IMR-90 (cell line): ENCODE data around the gene ALG1. TPM values are rescaled to one million over a fixed set of nuclear protein-coding genes. Genes with fewer than 3 reads are reported as not detected.

Source experiments
- ATAC-seq: fragments of 200-7000 bp; cut with Tn5 transposase; 2 replicates; pipeline ENCODE4 v1.9.1; 2020; ENCODE audit warnings: low read depth, mild to moderate bottlenecking, moderate library complexity
- BruUV-seq: library from RNA; stranded (reverse); fragments of 400-500 nt; replicated peaks from 2 replicates; lab custom pipeline; 2021; lab: Mats Ljungman, UMichigan
- CTCF ChIA-PET: fragments of 300-600 bp; formaldehyde crosslinking; extraction: SDS; loops from one replicate; lab custom pipeline; 2021; ENCODE audit warnings: antibody characterized with exemption; lab: Yijun Ruan, JAX
- POLR2A ChIA-PET: fragments of 300-600 bp; sonication (Branson Sonifier 250); formaldehyde crosslinking; loops from one replicate; lab custom pipeline; 2022; ENCODE audit warnings: antibody characterized with exemption; ENCODE audit not compliant: unreplicated experiment; lab: Charles Lee
- DNase-seq: peaks from one replicate; pipeline ENCODE4 v3.0.0; 2013
- H2AFZ ChIP-seq: replicated peaks from 2 replicates; pipeline ENCODE3; 2013; ENCODE audit warnings: low read length, mild to moderate bottlenecking; ENCODE audit not compliant: poor library complexity
- H2AK5ac ChIP-seq: 2 replicates; pipeline ENCODE4 v1.6.1; 2013; ENCODE audit warnings: low read depth, low read length, inconsistent platforms
- H2AK9ac ChIP-seq: replicated peaks from 2 replicates; pipeline ENCODE3; 2013; ENCODE audit warnings: mild to moderate bottlenecking, low read depth, low read length, moderate library complexity; ENCODE audit not compliant: poor library complexity
- H2BK120ac ChIP-seq: 2 replicates; pipeline ENCODE4 v1.6.1; 2013; ENCODE audit warnings: low read depth, low read length, inconsistent platforms
- H2BK15ac ChIP-seq: 3 replicates; pipeline ENCODE4 v1.6.1; 2013; ENCODE audit warnings: low read depth, low read length, inconsistent platforms
- H2BK20ac ChIP-seq: 2 replicates; pipeline ENCODE4 v1.6.1; 2013; ENCODE audit warnings: low read depth, mild to moderate bottlenecking, inconsistent platforms, low read length, moderate library complexity
- H2BK5ac ChIP-seq: 2 replicates; pipeline ENCODE4 v1.6.1; 2013; ENCODE audit warnings: mild to moderate bottlenecking, low read depth, low read length, inconsistent platforms; ENCODE audit not compliant: poor library complexity, severe bottlenecking
- H3K14ac ChIP-seq: replicated peaks from 2 replicates; pipeline ENCODE4 v1.6.1; 2013; ENCODE audit warnings: low read depth, low read length, inconsistent platforms
- H3K18ac ChIP-seq: 2 replicates; pipeline ENCODE4 v1.6.1; 2013; ENCODE audit warnings: low read depth, low read length, control low read depth
- H3K23ac ChIP-seq: 2 replicates; pipeline ENCODE4 v1.6.1; 2013; ENCODE audit warnings: low read depth, low read length, inconsistent platforms
- H3K27ac ChIP-seq: 2 replicates; pipeline ENCODE4 v1.5.1; 2013; ENCODE audit warnings: mild to moderate bottlenecking, control low read depth, low read length; ENCODE audit not compliant: insufficient read depth
- H3K27me3 ChIP-seq: 2 replicates; pipeline ENCODE4 v1.6.1; 2013; ENCODE audit warnings: low read length; ENCODE audit not compliant: control insufficient read depth, insufficient read depth
- H3K36me3 ChIP-seq: 2 replicates; pipeline ENCODE4 v1.6.1; 2013; ENCODE audit warnings: low read length, mixed read lengths; ENCODE audit not compliant: control insufficient read depth, insufficient read depth
- H3K4ac ChIP-seq: 2 replicates; pipeline ENCODE4 v1.6.1; 2013; ENCODE audit warnings: low read depth, low read length, inconsistent platforms
- H3K4me1 ChIP-seq: 2 replicates; pipeline ENCODE4 v1.6.1; 2013; ENCODE audit warnings: low read length, mixed read lengths; ENCODE audit not compliant: control insufficient read depth, insufficient read depth
- H3K4me2 ChIP-seq: 2 replicates; pipeline ENCODE4 v1.6.1; 2013; ENCODE audit warnings: low read depth, mild to moderate bottlenecking, control low read depth, low read length, moderate library complexity
- H3K4me3 ChIP-seq: 2 replicates; pipeline ENCODE4 v1.5.1; 2013; ENCODE audit warnings: low read depth, mild to moderate bottlenecking, control low read depth, low read length, moderate library complexity; ENCODE audit not compliant: insufficient read depth
- H3K56ac ChIP-seq: 2 replicates; pipeline ENCODE4 v1.6.1; 2013; ENCODE audit warnings: low read length, inconsistent platforms; ENCODE audit not compliant: insufficient read depth; ENCODE audit errors: extremely low read depth
- H3K79me1 ChIP-seq, 2 experiments: 2 replicates each; pipeline ENCODE4 v1.6.1; 2013; ENCODE audit warnings: low read length in 2 of 2, inconsistent platforms in 1 of 2, low read depth in 1 of 2
- H3K9ac ChIP-seq: 2 replicates; pipeline ENCODE4 v1.6.1; 2013; ENCODE audit warnings: low read depth, low read length, control low read depth
- H3K9me1 ChIP-seq: 2 replicates; pipeline ENCODE4 v1.6.1; 2013; ENCODE audit warnings: low read length, inconsistent platforms; ENCODE audit not compliant: insufficient read depth
- H3K9me3 ChIP-seq: 2 replicates; pipeline ENCODE4 v1.6.1; 2013; ENCODE audit warnings: low read length; ENCODE audit not compliant: control insufficient read depth, insufficient read depth
- H4K20me1 ChIP-seq: 2 replicates; pipeline ENCODE4 v1.6.1; 2013; ENCODE audit warnings: low read length, inconsistent platforms; ENCODE audit not compliant: insufficient read depth
- H4K5ac ChIP-seq: 2 replicates; pipeline ENCODE4 v1.6.1; 2013; ENCODE audit warnings: mild to moderate bottlenecking, low read depth, low read length, control low read depth
- H4K8ac ChIP-seq, 2 experiments: 2 replicates each; pipeline ENCODE4 v1.6.1; 2013; ENCODE audit warnings: low read depth in 2 of 2, low read length in 2 of 2, control low read depth in 1 of 2, inconsistent platforms in 1 of 2
- H4K91ac ChIP-seq: 2 replicates; pipeline ENCODE4 v1.6.1; 2013; ENCODE audit warnings: low read depth, low read length, inconsistent platforms; ENCODE audit not compliant: insufficient read depth
- BHLHE40 ChIP-seq: fragments of 150-350 bp; IDR thresholded peaks from 2 replicates; pipeline ENCODE4 v1.6.1; 2016; ENCODE audit warnings: mild to moderate bottlenecking, low read depth, low read length
- MAZ ChIP-seq: IDR thresholded peaks from 2 replicates; pipeline ENCODE4 v1.6.1; 2012; ENCODE audit warnings: low read depth, mild to moderate bottlenecking, low read length, improper control_type of control experiment, moderate library complexity, borderline replicate concordance
- USF2 ChIP-seq: fragments of 150-350 bp; IDR thresholded peaks from 2 replicates; pipeline ENCODE4 v1.6.1; 2017; ENCODE audit warnings: mild to moderate bottlenecking, antibody characterized with exemption, low read length, low read depth
- WGBS, 2 experiments: methylation state at CpG; one replicate each; pipeline versions ENCODE4 v1.1.5 to v1.1.7; 2013; ENCODE audit warnings: missing lambda C conversion rate in 2 of 2; ENCODE audit not compliant: insufficient read length in 1 of 2; ENCODE audit errors: extremely low coverage in 2 of 2; 5-methylcytosine and 5-hydroxymethylcytosine counted together
- dilution Hi-C: fragments of 300-500 bp; cut with HindIII; formaldehyde crosslinking; loops from one replicate; pipeline ENCODE4 v1.14.3; 2018; ENCODE audit warnings: low sequenced_read_pairs; ENCODE audit not compliant: unreplicated experiment
- in situ Hi-C: fragments of 300-500 bp; cut with MboI; formaldehyde crosslinking; loops from 3 replicates; pipeline ENCODE4 v1.14.3; 2019; ENCODE audit warnings: low sequenced_read_pairs, inconsistent platforms, mixed read lengths
- intact Hi-C: fragments of 100-400 bp; cut with micrococcal nuclease; formaldehyde crosslinking; loops from 2 replicates; pipeline ENCODE4 v1.10.0; 2022
- polyA plus RNA-seq, 3 experiments: library from polyadenylated mRNA; depleted of rRNA; stranded (reverse); fragments of >200 nt; gene quantifications; 2 replicates each; pipeline ENCODE4 v1.2.3, GENCODE V29; 2012; ENCODE audit warnings: low replicate concordance in 1 of 3
- total RNA-seq: library from RNA; depleted of rRNA; stranded (reverse); fragments of >200 nt; gene quantifications from 2 replicates; pipeline ENCODE4 v1.2.3, GENCODE V29; 2012
- TF ChIP-seq, protein P1 (sequence below): conservative IDR thresholded peaks from 2 replicates; pipeline ENCODE4 v1.5.1; 2012; ENCODE audit warnings: mild to moderate bottlenecking, low read depth, low read length, improper control_type of control experiment

Gene ALG1
- total and polyA plus RNA-seq, 2 of the 4 experiments (the other 2 are of a cell fraction), result 30.9 to 41.0 TPM

- no peak overlapping the region for H2AFZ ChIP-seq
- H3K27me3 ChIP-seq, result peaks cover 4% of the 10 kb centered on the region; the same call in 1 of the 2 replicates
- dilution Hi-C loops, result no loop called here
- H2BK5ac ChIP-seq, result no peak overlapping the region
- no peaks in the 10 kb centered on the region for H3K9me3 ChIP-seq
- no peaks in the 10 kb centered on the region for H3K4me1 ChIP-seq
- TF ChIP-seq BHLHE40, result no peak
- TF ChIP-seq USF2, result no peak
- TF ChIP-seq, protein P1, sequence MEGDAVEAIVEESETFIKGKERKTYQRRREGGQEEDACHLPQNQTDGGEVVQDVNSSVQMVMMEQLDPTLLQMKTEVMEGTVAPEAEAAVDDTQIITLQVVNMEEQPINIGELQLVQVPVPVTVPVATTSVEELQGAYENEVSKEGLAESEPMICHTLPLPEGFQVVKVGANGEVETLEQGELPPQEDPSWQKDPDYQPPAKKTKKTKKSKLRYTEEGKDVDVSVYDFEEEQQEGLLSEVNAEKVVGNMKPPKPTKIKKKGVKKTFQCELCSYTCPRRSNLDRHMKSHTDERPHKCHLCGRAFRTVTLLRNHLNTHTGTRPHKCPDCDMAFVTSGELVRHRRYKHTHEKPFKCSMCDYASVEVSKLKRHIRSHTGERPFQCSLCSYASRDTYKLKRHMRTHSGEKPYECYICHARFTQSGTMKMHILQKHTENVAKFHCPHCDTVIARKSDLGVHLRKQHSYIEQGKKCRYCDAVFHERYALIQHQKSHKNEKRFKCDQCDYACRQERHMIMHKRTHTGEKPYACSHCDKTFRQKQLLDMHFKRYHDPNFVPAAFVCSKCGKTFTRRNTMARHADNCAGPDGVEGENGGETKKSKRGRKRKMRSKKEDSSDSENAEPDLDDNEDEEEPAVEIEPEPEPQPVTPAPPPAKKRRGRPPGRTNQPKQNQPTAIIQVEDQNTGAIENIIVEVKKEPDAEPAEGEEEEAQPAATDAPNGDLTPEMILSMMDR, result peak; percentile 22; the same call in 1 of the 2 replicates
- no peak for TF ChIP-seq MAZ
- no TSS peak for BruUV-seq
- no peaks in the 10 kb centered on the region for H3K79me1 ChIP-seq
- no peak overlapping the region for H3K4ac ChIP-seq
- no peak overlapping the region for H2AK5ac ChIP-seq
- in situ Hi-C loops, result no loop called here
- H3K9me1 ChIP-seq, result no peaks in the 10 kb centered on the region
- H3K9ac ChIP-seq, result no peak overlapping the region
- no peak overlapping the region for H4K8ac ChIP-seq
- no peak overlapping the region for H3K14ac ChIP-seq
- H3K18ac ChIP-seq, result no peak overlapping the region
- 0 out of 2 replicates have a peak, but pooled peaks cover 1% of the 10 kb centered on the region for H3K36me3 ChIP-seq
- ATAC-seq, result peak; percentile 72; the same call in 1 of the 2 replicates
- H2BK15ac ChIP-seq, result no peak overlapping the region
- no peak overlapping the region for H4K91ac ChIP-seq
- H3K27ac ChIP-seq, result no peak overlapping the region
- no peak overlapping the region for H4K5ac ChIP-seq
- H3K23ac ChIP-seq, result no peak overlapping the region
- no peak overlapping the region for H3K4me2 ChIP-seq
- intact Hi-C loops, result no loop called here
- H2AK9ac ChIP-seq, result no peak overlapping the region
- H2BK20ac ChIP-seq, result no peak overlapping the region
- CTCF ChIA-PET, result no interaction called here
- no peak overlapping the region for H3K56ac ChIP-seq
- no peak overlapping the region for H3K4me3 ChIP-seq
- no peaks in the 10 kb centered on the region for H4K20me1 ChIP-seq
- no peak overlapping the region for H2BK120ac ChIP-seq
- DNase-seq, result no peak
- POLR2A ChIA-PET, result no interaction called here
- WGBS, 2 experiments, result 37% methylated on average over 17 of the region's 17 CpGs; no CpG with 5 or more reads in 1 of the 2 experiments
Measured at GRCh38 chr16:5025171-5025632, 46.4 kb upstream of the ALG1 start.
